T-helper 1 cell treated with Interleukin-12 subunit alpha and Interleukin-12 subunit beta and Interleukin-4 antibody, amounts not matched to agents 30 ng/mL and 1 ng/mL, for 36 hours (primary cell): ENCODE measurements around the gene AGPAT3. TPM values are rescaled to one million over a fixed set of nuclear protein-coding genes. Genes with fewer than 3 reads are reported as not detected.
"Not testable (repeated sequence)": the region's sequence is repeated elsewhere in the genome, so short reads cannot be mapped to it uniquely, and the experiment has no call there.

Experiments used
- intact Hi-C: fragments of 100-400 bp; cut with micrococcal nuclease; formaldehyde crosslinking; loops from one replicate; pipeline ENCODE4 v1.15.1; 2024
- total RNA-seq: library from RNA; stranded (reverse); gene quantifications from 2 replicates; pipeline ENCODE4 v1.2.3, GENCODE V29; 2022

AGPAT3 gene
- total RNA-seq, 1 donor from 2014 or later = 124 TPM

GRCh38 chr21:43832648-43833047, 32.4 kb upstream of the AGPAT3 start:
- intact Hi-C loops = no loop called here

- intact Hi-C loops = no loop called here
Measured at GRCh38 chr21:43834146-43834905, 30.7 kb upstream of the AGPAT3 start.

GRCh38 chr21:43835050-43835449, 30.0 kb upstream of the AGPAT3 start:
- intact Hi-C loops = no loop called here

GRCh38 chr21:43835861-43836260, 29.2 kb upstream of the AGPAT3 start:
- intact Hi-C loops = no loop called here

GRCh38 chr21:43836616-43837015, 28.4 kb upstream of the AGPAT3 start:
- intact Hi-C loops = no loop called here

GRCh38 chr21:43840259-43840658, 24.8 kb upstream of the AGPAT3 start:
- intact Hi-C loops = no loop called here

- intact Hi-C loops = loop anchor here (1.0 to 2.0 kb wide), 2 partner anchors 13 to 22 kb away; partner anchors contain the start of gene AGPAT3
Measured at GRCh38 chr21:43842742-43843141, 22.3 kb upstream of the AGPAT3 start.

- intact Hi-C loops = not testable (repeated sequence)
Measured at GRCh38 chr21:43844906-43845305, 20.1 kb upstream of the AGPAT3 start.

- intact Hi-C loops = no loop called here
Measured at GRCh38 chr21:43845386-43845785, 19.6 kb upstream of the AGPAT3 start.

- intact Hi-C loops = no loop called here
Measured at GRCh38 chr21:43846430-43846829, 18.6 kb upstream of the AGPAT3 start.

GRCh38 chr21:43847301-43847700, 17.7 kb upstream of the AGPAT3 start:
- intact Hi-C loops = no loop called here

- intact Hi-C loops = no loop called here
Measured at GRCh38 chr21:43848771-43849170, 16.3 kb upstream of the AGPAT3 start.

GRCh38 chr21:43849532-43850299, 15.3 kb upstream of the AGPAT3 start:
- intact Hi-C loops = no loop called here

GRCh38 chr21:43850728-43851295, 14.2 kb upstream of the AGPAT3 start:
- intact Hi-C loops = no loop called here

GRCh38 chr21:43851593-43851992, 13.4 kb upstream of the AGPAT3 start:
- intact Hi-C loops = no loop called here

- intact Hi-C loops = no loop called here
Measured at GRCh38 chr21:43853851-43854772, 10.9 kb upstream of the AGPAT3 start.

GRCh38 chr21:43854773-43855633, 10.0 kb upstream of the AGPAT3 start:
- intact Hi-C loops = loop anchor here (1.0 kb wide), 2 partner anchors 11 to 13 kb away; no protein-coding TSS in a partner anchor

GRCh38 chr21:43855955-43856354, 9.1 kb upstream of the AGPAT3 start:
- intact Hi-C loops = loop anchor here (1.0 kb wide), 2 partner anchors 10 to 14 kb away; no protein-coding TSS in a partner anchor

GRCh38 chr21:43858806-43859648, 6.0 kb upstream of the AGPAT3 start:
- intact Hi-C loops = no loop called here
